C4-2B (cell line): ENCODE results near the gene DIPK1A.

Experiments used
- ZFX ChIP-seq: fragments of 450-650 bp; IDR thresholded peaks from 2 replicates; pipeline ENCODE4 v1.6.1; 2017
- TF ChIP-seq, protein P1 (sequence below): fragments of 450-650 bp; conservative IDR thresholded peaks from 2 replicates; pipeline ENCODE4 v1.5.1; 2017; ENCODE audit warnings: mild to moderate bottlenecking

DNA sequence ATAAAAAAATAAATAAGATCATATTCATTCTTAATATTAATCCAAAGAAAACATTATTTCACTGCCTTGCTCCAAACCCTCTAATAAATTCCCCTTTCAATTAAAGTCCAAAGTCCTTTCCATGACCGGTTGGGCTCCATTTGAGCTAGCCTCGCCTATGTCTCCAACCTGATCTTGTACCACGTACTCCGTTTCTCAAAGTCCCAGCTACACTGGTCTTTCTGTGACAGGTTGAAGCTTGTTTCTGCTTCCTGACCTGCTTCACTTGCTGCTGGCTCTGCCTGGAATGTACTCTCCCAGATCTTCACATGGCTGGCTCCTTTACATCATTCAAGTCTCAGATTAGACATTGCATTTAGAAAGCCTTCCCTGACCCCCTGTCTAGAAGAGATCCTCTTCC lies 113.1 kb downstream of the DIPK1A start:
- TF ChIP-seq, protein P1, sequence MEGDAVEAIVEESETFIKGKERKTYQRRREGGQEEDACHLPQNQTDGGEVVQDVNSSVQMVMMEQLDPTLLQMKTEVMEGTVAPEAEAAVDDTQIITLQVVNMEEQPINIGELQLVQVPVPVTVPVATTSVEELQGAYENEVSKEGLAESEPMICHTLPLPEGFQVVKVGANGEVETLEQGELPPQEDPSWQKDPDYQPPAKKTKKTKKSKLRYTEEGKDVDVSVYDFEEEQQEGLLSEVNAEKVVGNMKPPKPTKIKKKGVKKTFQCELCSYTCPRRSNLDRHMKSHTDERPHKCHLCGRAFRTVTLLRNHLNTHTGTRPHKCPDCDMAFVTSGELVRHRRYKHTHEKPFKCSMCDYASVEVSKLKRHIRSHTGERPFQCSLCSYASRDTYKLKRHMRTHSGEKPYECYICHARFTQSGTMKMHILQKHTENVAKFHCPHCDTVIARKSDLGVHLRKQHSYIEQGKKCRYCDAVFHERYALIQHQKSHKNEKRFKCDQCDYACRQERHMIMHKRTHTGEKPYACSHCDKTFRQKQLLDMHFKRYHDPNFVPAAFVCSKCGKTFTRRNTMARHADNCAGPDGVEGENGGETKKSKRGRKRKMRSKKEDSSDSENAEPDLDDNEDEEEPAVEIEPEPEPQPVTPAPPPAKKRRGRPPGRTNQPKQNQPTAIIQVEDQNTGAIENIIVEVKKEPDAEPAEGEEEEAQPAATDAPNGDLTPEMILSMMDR, result no peak
- no peak for TF ChIP-seq ZFX
